Measurements from ENCODE around the gene TMEM109.
"Not testable (repeated sequence)": the region's sequence is repeated elsewhere in the genome, so short reads cannot be mapped to it uniquely, and the experiment has no call there.

TMEM109 gene

DNA sequence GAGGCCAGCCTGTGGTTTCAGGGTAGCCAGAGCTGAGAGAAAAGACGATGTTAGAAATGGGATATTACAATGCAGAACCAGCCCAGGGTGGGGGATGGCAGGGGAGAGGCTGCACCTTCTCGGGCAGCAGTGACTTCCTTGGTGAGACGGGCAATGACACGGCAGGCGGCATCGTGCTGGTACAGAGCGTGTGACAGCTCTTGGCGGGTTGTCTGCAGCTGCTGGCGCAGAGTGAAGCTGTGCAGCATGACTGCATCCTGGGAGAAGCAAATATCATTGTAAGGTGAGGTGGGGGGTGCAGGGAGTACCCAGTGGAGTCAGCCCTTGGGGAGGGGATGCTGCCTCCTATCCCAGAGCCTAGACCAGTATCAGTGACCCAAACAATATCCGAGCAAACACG, 11.3 kb upstream of the TMEM109 start:
- H3K4me3 ChIP-seq (ENCODE audit: low read depth, low read length), result no peak overlapping the region
- DNase-seq (ENCODE audit: low read depth, low spot score), result no peak
- TF ChIP-seq, protein P1, sequence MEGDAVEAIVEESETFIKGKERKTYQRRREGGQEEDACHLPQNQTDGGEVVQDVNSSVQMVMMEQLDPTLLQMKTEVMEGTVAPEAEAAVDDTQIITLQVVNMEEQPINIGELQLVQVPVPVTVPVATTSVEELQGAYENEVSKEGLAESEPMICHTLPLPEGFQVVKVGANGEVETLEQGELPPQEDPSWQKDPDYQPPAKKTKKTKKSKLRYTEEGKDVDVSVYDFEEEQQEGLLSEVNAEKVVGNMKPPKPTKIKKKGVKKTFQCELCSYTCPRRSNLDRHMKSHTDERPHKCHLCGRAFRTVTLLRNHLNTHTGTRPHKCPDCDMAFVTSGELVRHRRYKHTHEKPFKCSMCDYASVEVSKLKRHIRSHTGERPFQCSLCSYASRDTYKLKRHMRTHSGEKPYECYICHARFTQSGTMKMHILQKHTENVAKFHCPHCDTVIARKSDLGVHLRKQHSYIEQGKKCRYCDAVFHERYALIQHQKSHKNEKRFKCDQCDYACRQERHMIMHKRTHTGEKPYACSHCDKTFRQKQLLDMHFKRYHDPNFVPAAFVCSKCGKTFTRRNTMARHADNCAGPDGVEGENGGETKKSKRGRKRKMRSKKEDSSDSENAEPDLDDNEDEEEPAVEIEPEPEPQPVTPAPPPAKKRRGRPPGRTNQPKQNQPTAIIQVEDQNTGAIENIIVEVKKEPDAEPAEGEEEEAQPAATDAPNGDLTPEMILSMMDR (IDR thresholded peaks at IDR 0.05; ENCODE audit: low read depth, low read length), result no peak
- in situ Hi-C loops (cut with HindIII; ENCODE audit: low sequenced_read_pairs), result no loop called here

DNA sequence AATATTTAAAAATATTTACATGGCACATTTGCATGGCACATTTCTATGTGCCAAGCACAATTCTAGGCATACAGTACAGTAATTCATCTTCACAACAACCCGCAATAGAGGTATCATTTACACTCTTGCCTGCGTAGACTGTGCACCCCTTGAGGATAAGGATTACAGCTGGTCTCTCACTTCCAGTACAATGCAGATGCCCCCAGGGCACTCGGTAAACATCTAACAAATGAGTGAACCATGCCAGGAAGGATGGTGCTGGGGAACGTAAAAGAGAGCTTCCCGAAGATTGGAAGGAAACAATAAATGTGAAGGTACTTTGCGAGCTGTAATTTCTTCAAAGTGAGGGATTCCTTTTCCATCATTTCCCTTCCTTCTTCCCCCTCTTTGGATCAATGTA, 8.9 kb upstream of the TMEM109 start:
- TF ChIP-seq, protein P1 (IDR thresholded peaks at IDR 0.05; ENCODE audit: low read depth, low read length), result no peak
- H3K4me3 ChIP-seq (ENCODE audit: low read depth, low read length), result peak overlapping the region; percentile 72
- no peak for DNase-seq (ENCODE audit: low read depth, low spot score)
- in situ Hi-C loops (cut with HindIII; ENCODE audit: low sequenced_read_pairs), result no loop called here

DNA sequence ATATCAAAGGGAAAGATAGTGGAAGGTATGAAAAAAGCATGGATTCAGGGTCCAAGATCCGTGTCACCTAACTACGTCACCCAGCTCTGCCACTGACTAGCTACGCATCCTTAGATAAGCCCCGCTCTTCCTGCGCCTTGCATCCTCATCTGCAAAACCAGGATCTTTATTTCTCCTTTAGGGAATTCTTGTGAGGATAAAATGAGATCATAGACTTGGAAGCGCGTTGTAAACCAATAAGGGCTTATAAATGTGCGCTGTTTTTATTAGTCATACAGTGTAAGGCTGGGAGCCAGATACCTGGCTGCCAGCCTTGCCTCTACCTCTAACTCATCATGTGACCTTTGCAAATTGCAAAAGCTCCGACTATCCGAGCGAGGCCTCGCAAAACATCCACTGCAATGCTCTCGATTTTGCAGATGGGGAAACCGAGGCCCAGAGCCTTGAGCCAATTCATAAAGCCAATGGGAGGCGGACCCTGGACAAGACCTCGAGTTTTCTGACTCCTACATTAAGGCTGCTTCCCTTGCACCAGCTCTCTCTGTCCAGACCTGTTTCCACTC, 8.3 kb upstream of the TMEM109 start:
- peak; percentile 52 for DNase-seq (ENCODE audit: low read depth, low spot score)
- TF ChIP-seq, protein P1 (IDR thresholded peaks at IDR 0.05; ENCODE audit: low read depth, low read length), result no peak
- peak overlapping the region; percentile 72 for H3K4me3 ChIP-seq (ENCODE audit: low read depth, low read length)
- in situ Hi-C loops (cut with HindIII; ENCODE audit: low sequenced_read_pairs), result no loop called here

DNA sequence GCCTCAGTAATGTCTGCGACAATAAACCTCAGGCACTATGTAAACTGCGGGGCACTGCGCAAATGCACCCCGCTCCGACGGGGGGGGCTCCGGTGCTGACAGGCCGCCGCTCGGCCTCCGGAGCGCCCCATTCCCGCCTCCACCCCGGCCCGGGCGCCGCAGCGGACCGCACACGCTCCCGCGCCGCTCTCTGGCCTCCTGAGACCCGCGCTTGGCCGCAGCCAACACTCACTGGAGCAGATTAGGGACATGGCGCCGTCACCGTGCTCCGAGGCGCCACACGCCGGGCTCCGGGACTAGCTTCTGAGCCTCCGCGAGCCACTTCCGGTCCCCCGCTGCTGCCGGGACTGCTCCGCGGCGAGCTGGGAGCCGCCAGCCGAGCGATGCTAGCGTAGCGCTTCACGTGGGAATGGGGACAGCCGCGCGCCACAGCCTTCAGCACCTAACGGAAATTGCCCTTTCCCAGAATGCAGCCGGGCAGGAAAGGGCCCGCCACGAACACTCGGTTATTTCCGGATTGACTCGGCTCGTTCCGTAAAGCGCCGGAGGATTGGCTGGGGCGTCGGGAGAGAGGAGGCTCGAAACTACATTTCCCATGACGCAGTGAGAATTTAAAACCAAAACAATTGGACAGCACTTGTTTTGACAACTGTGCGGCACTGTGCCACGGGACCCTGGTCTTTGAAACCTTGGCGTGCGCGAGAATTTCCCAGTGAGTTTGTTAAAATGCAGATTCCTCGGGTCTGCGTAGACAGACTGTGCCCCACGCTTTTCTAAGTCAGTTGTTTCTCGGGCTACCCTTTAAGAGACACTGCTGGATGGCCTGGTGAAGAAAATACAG, 7.6 kb upstream of the TMEM109 start, which contains the start of gene PRPF19:
TSS of gene PRPF19 (minus strand) at position 454 of the 841 bp plus-strand sequence. CDS start at position 251, 203 bp downstream.
- TF ChIP-seq, protein P1 (IDR thresholded peaks at IDR 0.05; ENCODE audit: low read depth, low read length), result no peak
- H3K4me3 ChIP-seq (ENCODE audit: low read depth, low read length), result peak within 1 kb of the TSS; percentile 72
- in situ Hi-C loops (cut with HindIII; ENCODE audit: low sequenced_read_pairs), result no loop called here
- DNase-seq (ENCODE audit: low read depth, low spot score), result peak; percentile 97

DNA sequence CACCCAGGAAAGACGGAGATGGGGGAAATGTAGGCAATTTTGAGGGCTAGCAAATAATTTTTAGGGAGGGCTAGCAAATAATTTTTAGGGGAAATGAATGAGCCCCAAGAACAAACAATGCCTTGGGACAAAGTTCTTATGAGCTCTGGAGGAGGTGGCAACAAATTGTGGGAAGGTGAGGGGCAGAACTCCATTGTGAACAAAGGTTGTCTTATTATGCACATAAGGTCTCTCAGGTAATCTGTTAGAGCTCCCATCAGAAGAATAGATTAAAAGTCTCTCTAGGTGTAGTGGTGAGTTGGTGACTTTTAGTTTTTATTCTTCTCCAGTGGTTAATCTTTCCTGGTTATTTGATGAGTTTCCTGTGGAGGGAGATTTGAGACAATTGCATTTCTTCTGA, 5.2 kb upstream of the TMEM109 start:
- TF ChIP-seq, protein P1 (IDR thresholded peaks at IDR 0.05; ENCODE audit: low read depth, low read length), result no peak
- no peak for DNase-seq (ENCODE audit: low read depth, low spot score)
- in situ Hi-C loops (cut with HindIII; ENCODE audit: low sequenced_read_pairs), result no loop called here
- no peak overlapping the region for H3K4me3 ChIP-seq (ENCODE audit: low read depth, low read length)

DNA sequence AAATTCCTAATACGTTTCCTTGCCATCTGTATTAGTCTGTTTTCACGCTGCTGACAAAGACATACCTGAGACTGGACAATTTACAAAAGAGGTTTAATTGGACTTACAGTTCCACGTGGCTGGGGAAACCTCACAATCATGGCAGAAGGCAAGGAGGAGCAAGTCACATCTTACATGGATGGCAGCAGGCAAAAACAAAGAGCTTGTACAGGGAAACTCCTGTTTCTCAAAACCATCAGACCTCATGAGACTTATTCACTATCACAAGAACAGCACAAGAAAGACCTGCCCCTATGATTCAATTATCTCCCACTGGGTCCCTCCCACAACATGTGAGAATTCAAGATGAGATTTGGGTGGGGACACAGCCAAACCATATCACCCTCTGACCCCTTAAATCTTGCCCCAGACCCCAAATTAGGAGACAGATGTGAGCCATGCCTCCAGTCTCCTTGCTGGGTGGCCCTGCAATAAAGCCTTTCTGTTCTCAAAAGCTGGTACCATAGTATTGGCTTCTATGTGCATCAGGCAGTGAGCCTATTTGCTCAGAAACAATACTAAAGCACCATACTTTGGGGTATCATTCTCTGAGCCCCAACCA, 4.2 kb upstream of the TMEM109 start:
- H3K4me3 ChIP-seq (ENCODE audit: low read depth, low read length); in situ Hi-C loops (cut with HindIII; ENCODE audit: low sequenced_read_pairs); DNase-seq (ENCODE audit: low read depth, low spot score): not testable (repeated sequence)

DNA sequence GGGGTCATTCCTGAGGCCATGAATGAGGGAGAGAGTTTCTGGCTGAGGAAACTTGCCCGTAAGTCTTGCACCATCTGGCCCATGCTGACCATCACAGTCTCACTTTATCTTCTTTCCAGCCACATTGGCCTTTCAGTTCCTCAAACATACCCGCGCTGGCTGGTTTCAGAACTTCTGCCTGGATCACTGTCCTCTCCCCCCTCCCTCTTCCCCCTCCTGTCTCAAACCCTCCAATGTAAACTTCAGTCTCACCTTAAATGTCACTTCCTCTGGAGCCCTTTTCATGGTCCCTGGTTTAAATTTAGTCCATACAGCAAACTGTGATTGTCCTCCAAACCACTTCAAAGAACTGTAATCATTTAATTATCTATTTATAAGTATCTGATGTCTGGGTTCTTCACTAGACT, 3.7 kb upstream of the TMEM109 start:
- H3K4me3 ChIP-seq (ENCODE audit: low read depth, low read length), result no peak overlapping the region
- TF ChIP-seq, protein P1 (IDR thresholded peaks at IDR 0.05; ENCODE audit: low read depth, low read length), result no peak
- in situ Hi-C loops (cut with HindIII; ENCODE audit: low sequenced_read_pairs), result no loop called here
- DNase-seq (ENCODE audit: low read depth, low spot score), result no peak

Data from astrocyte of the spinal cord (primary cell).